Ovary (tissue), 3 donors: Measurements from ENCODE around the gene ARHGEF4.

Experiments
- CTCF ChIP-seq, 3 donors: fragments of 450-650 bp in 2 of 3; fragments of 200-600 bp in 1 of 3; IDR thresholded peaks; one replicate each; pipeline versions ENCODE4 v1.5.1 to v1.8.0; 2016 to 2022; ENCODE audit warnings: antibody characterized with exemption in 3 of 3, mild to moderate bottlenecking in 1 of 3
- POLR2A ChIP-seq: fragments of 450-650 bp; IDR thresholded peaks from one replicate; pipeline ENCODE4 v1.6.1; 2017; ENCODE audit warnings: antibody characterized with exemption, mild to moderate bottlenecking, moderate library complexity
- donor health status: DM: no; HTN: no; CAD: no.

GRCh38 chr2:130915149-130915548 is 78.4 kb downstream of the ARHGEF4 start:
- TF ChIP-seq CTCF (IDR thresholded peaks at IDR 0.05) (no peak), POLR2A (no peak)
